HCT116 (cell line): ENCODE data around the gene DCN. TPM values are rescaled to one million over a fixed set of nuclear protein-coding genes. Genes with fewer than 3 reads are reported as not detected.

Experiments used
- ATAC-seq: fragments of 200-7000 bp; cut with Tn5 transposase; 2 replicates; pipeline ENCODE4 v1.9.1; 2020; ENCODE audit warnings: mild to moderate bottlenecking, moderate library complexity
- BruUV-seq: library from RNA; stranded (reverse); fragments of 400-500 nt; replicated peaks from 2 replicates; lab custom pipeline; 2021; lab: Mats Ljungman, UMichigan
- CTCF ChIA-PET: fragments of 300-600 bp; sonication (Branson Sonifier 250); formaldehyde crosslinking; loops from one replicate; lab custom pipeline; 2021; ENCODE audit warnings: antibody characterized with exemption; lab: Charles Lee
- POLR2A ChIA-PET: fragments of 300-600, 350-600 bp; sonication (Branson Sonifier 250); formaldehyde crosslinking; loops from one replicate; lab custom pipeline; 2021; ENCODE audit warnings: antibody characterized with exemption; lab: Charles Lee
- RAD21 ChIA-PET, 2 experiments: fragments of 300-600 bp; sonication (Branson Sonifier 250); formaldehyde crosslinking; loops; one replicate each; lab custom pipeline; 2023; ENCODE audit warnings: low total read pairs in 2 of 2; ENCODE audit not compliant: uncharacterized antibody in 2 of 2, unreplicated experiment in 2 of 2, low non-redundant PET in 1 of 2; lab: Charles Lee
- DNase-seq: peaks from one replicate; pipeline ENCODE4 v3.0.0-alpha.2; 2010; ENCODE audit warnings: low read depth, low spot score
- H2AFZ ChIP-seq: fragments of 200-600 bp; shearing (Covaris generic), sonication (generic); 2 replicates; pipeline ENCODE4 v1.6.1; 2017; ENCODE audit warnings: low read depth, mixed run types, mixed read lengths, antibody characterized with exemption, low read length; ENCODE audit not compliant: poor library complexity, severe bottlenecking
- H3K27ac ChIP-seq: 2 replicates; pipeline ENCODE4 v1.5.1; 2012; ENCODE audit warnings: low read depth, low read length
- H3K27me3 ChIP-seq: fragments of 200-600 bp; sonication (generic); 2 replicates; pipeline ENCODE4 v1.6.1; 2016; ENCODE audit warnings: mixed run types, low read length, mixed read lengths; ENCODE audit not compliant: insufficient read depth
- H3K36me3 ChIP-seq, 2 experiments: fragments of 200-500 bp in 1 of 2; fragments of 200-600 bp in 1 of 2; sonication (Bioruptor generic) in 1 of 2; sonication (generic) in 1 of 2; 2 replicates each; pipeline versions ENCODE4 v1.5.1 to v1.6.1; 2014 to 2016; ENCODE audit warnings: low read length in 2 of 2, inconsistent platforms in 1 of 2, mixed read lengths in 1 of 2, mixed run types in 1 of 2; ENCODE audit not compliant: insufficient read depth in 2 of 2, control insufficient read depth in 1 of 2
- H3K4me1 ChIP-seq, 2 experiments: fragments of 200-600 bp in 1 of 2; sonication (generic) in 1 of 2; 2 replicates each; pipeline versions ENCODE4 v1.5.1 to v1.6.1; 2012 to 2017; ENCODE audit warnings: low read length in 2 of 2, inconsistent platforms in 1 of 2, mild to moderate bottlenecking in 1 of 2, mixed read lengths in 1 of 2, mixed run types in 1 of 2, moderate library complexity in 1 of 2; ENCODE audit not compliant: insufficient read depth in 2 of 2, control insufficient read depth in 1 of 2
- H3K4me2 ChIP-seq: fragments of 200-600 bp; sonication (generic); 2 replicates; pipeline ENCODE4 v1.6.1; 2017; ENCODE audit warnings: mixed run types, low read length, mixed read lengths
- H3K4me3 ChIP-seq, 2 experiments: fragments of 200-600 bp in 1 of 2; sonication (generic) in 1 of 2; replicated peaks in 1 of 2; 2 replicates each; pipeline ENCODE4 v1.5.1; 2011 to 2016; ENCODE audit warnings: low read length in 2 of 2, control low read depth in 1 of 2, low read depth in 1 of 2, mild to moderate bottlenecking in 1 of 2, mixed read lengths in 1 of 2, mixed run types in 1 of 2
- H3K79me2 ChIP-seq: fragments of 200-600 bp; sonication (generic); 2 replicates; pipeline ENCODE4 v1.6.1; 2017; ENCODE audit warnings: mild to moderate bottlenecking, mixed run types, low read length, moderate library complexity, mixed read lengths; ENCODE audit not compliant: insufficient read depth
- H3K9ac ChIP-seq: fragments of 200-600 bp; sonication (generic); 2 replicates; pipeline ENCODE4 v1.6.1; 2016; ENCODE audit warnings: low read length, mixed read lengths
- H3K9me2 ChIP-seq: fragments of 200-600 bp; sonication (generic), shearing (Covaris generic); 2 replicates; pipeline ENCODE4 v1.6.1; 2017; ENCODE audit warnings: mixed run types, mild to moderate bottlenecking, moderate library complexity; ENCODE audit not compliant: insufficient read depth
- H3K9me3 ChIP-seq, 2 experiments: fragments of 200-500 bp in 1 of 2; fragments of 200-600 bp in 1 of 2; sonication (Bioruptor generic) in 1 of 2; sonication (generic) in 1 of 2; 2 replicates each; pipeline ENCODE4 v1.6.1; 2014 to 2017; ENCODE audit warnings: low read length in 2 of 2, mixed read lengths in 2 of 2, inconsistent platforms in 1 of 2, low read depth in 1 of 2, mild to moderate bottlenecking in 1 of 2, mixed run types in 1 of 2, moderate library complexity in 1 of 2; ENCODE audit not compliant: control insufficient read depth in 1 of 2, insufficient read depth in 1 of 2
- H4K20me1 ChIP-seq: fragments of 200-600 bp; sonication (generic), shearing (Covaris generic); 2 replicates; pipeline ENCODE4 v1.6.1; 2017; ENCODE audit warnings: mixed run types, mild to moderate bottlenecking, moderate library complexity; ENCODE audit not compliant: insufficient read depth
- ATF3 ChIP-seq: IDR thresholded peaks from 2 replicates; pipeline ENCODE4 v1.6.1; 2012
- CTCF ChIP-seq, 3 experiments: fragments of 200-600 bp in 1 of 3; sonication (generic) in 1 of 3; IDR thresholded peaks in 2 of 3; conservative IDR thresholded peaks in 1 of 3; 2 replicates each; pipeline ENCODE4 v1.5.1; 2012 to 2017; ENCODE audit warnings: low read depth in 2 of 3, low read length in 2 of 3, antibody characterized with exemption in 1 of 3, borderline replicate concordance in 1 of 3, control low read depth in 1 of 3, mild to moderate bottlenecking in 1 of 3, mixed read lengths in 1 of 3, mixed run types in 1 of 3, moderate library complexity in 1 of 3; ENCODE audit not compliant: insufficient read depth in 1 of 3
- EGR1 ChIP-seq: IDR thresholded peaks from 2 replicates; pipeline ENCODE4 v1.6.1; 2012; ENCODE audit warnings: low read depth
- ELF1 ChIP-seq: IDR thresholded peaks from 2 replicates; pipeline ENCODE4 v1.6.1; 2012; ENCODE audit warnings: low read depth, borderline replicate concordance
- EZH2 ChIP-seq: fragments of 200-600 bp; sonication (generic); IDR thresholded peaks from 2 replicates; pipeline ENCODE4 v1.6.1; 2017; ENCODE audit warnings: antibody characterized with exemption, mixed run types
- JUND ChIP-seq: IDR thresholded peaks from 2 replicates; pipeline ENCODE4 v1.6.1; 2012
- MAX ChIP-seq: IDR thresholded peaks from 2 replicates; pipeline ENCODE4 v1.6.1; 2012
- POLR2A ChIP-seq: IDR thresholded peaks from 2 replicates; pipeline ENCODE4 v1.7.0; 2011; ENCODE audit warnings: borderline replicate concordance; ENCODE audit not compliant: insufficient read depth, insufficient read length; ENCODE audit errors: extremely low read depth
- RAD21 ChIP-seq: IDR thresholded peaks from 2 replicates; pipeline ENCODE4 v1.6.1; 2012; ENCODE audit warnings: low read depth, mild to moderate bottlenecking
- REST ChIP-seq: IDR thresholded peaks from 2 replicates; pipeline ENCODE4 v1.6.1; 2012; ENCODE audit warnings: low read depth
- SP1 ChIP-seq: IDR thresholded peaks from 2 replicates; pipeline ENCODE4 v1.6.1; 2012; ENCODE audit warnings: low read depth
- SRF ChIP-seq: IDR thresholded peaks from 2 replicates; pipeline ENCODE4 v1.6.1; 2012; ENCODE audit warnings: low read depth
- ZBTB33 ChIP-seq: IDR thresholded peaks from 2 replicates; pipeline ENCODE4 v1.6.1; 2011; ENCODE audit warnings: mild to moderate bottlenecking, low read length, moderate library complexity; ENCODE audit not compliant: insufficient replicate concordance; ENCODE audit errors: extremely low read depth
- ZNF274 ChIP-seq: fragments of 200-500 bp; sonication (Bioruptor generic); IDR thresholded peaks from 2 replicates; pipeline ENCODE4 v1.6.1; 2014; ENCODE audit warnings: mild to moderate bottlenecking, low read depth, low read length, inconsistent platforms
- intact Hi-C: fragments of 100-400 bp; cut with micrococcal nuclease; formaldehyde crosslinking; loops from 2 replicates; pipeline ENCODE4 v1.10.0; 2022
- total RNA-seq: library from RNA; stranded (reverse); gene quantifications from one replicate; pipeline ENCODE4 v1.2.1, GENCODE V29; 2021; ENCODE audit not compliant: unreplicated experiment

DCN gene
- total RNA-seq, 1 experiment from 2014 or later: 3.6 TPM

- Histone ChIP-seq H3K4me1 (no peaks in the 10 kb centered on the region), H2AFZ (no peak overlapping the region), H3K27me3 (no peaks in the 10 kb centered on the region), H3K9me2 (no peaks in the 10 kb centered on the region), H3K9me3 (no peaks in the 10 kb centered on the region), H3K4me3 (no peak overlapping the region), H4K20me1 (no peaks in the 10 kb centered on the region), H3K27ac (no peak overlapping the region), H3K79me2 (no peaks in the 10 kb centered on the region)
- CTCF ChIA-PET: no interaction called here
- RAD21 ChIA-PET: no interaction called here
- DNase-seq (no peak), ATAC-seq (no peak)
- BruUV-seq: no TSS peak
- TF ChIP-seq ZNF274: no peak
- TF ChIP-seq REST: no peak
- TF ChIP-seq SP1: no peak
- TF ChIP-seq ZBTB33: no peak
- TF ChIP-seq CTCF (IDR thresholded peaks at IDR 0.05 in 2 of 3, conservative IDR thresholded peaks at IDR 0.05 in 1 of 3; ENCODE audit: borderline replicate concordance in 1 of 3, insufficient read depth in 1 of 3, low read depth in 2 of 3, low read length in 2 of 3): no peak
- TF ChIP-seq EGR1: no peak
- TF ChIP-seq JUND: no peak
- no peak for TF ChIP-seq ATF3
- TF ChIP-seq RAD21: no peak
- TF ChIP-seq POLR2A: no peak
- no peak for TF ChIP-seq EZH2
- TF ChIP-seq MAX: no peak
- TF ChIP-seq ELF1: no peak
- no peak for TF ChIP-seq SRF
- TF ChIP-seq, all 23 proteins: peak for 0
- intact Hi-C loops: loop anchor here (10.0 kb wide), 1 partner anchor 153 kb away; no protein-coding TSS in a partner anchor
- no peak overlapping the region for H3K9ac ChIP-seq
- no peaks in the 10 kb centered on the region for H3K36me3 ChIP-seq
- no peak overlapping the region for H3K4me2 ChIP-seq
- POLR2A ChIA-PET: no interaction called here
These were observed 11.1 kb downstream of the DCN start for GRCh38 chr12:91171476-91171875.
